Islet of Langerhans (tissue), 1 donor: ENCODE results near the gene PDYN.

Experiments
- FAIRE-seq: peaks from one replicate; lab custom pipeline; 2011; peaks lifted over from hg19 to GRCh38; lab: Jason Lieb, UNC

The PDYN gene

GRCh38 chr20:1994627-1995026, 769 bp upstream of the PDYN start:
- FAIRE-seq, result no peak

GRCh38 chr20:1992359-1993110, 1.3 kb downstream of the PDYN start:
- no peak for FAIRE-seq

- FAIRE-seq, result no peak
These were observed 6.0 kb downstream of the PDYN start for GRCh38 chr20:1987826-1988225.

GRCh38 chr20:1983301-1983700, 10.6 kb downstream of the PDYN start:
- no peak for FAIRE-seq

- no peak for FAIRE-seq
These were observed 11.2 kb downstream of the PDYN start for GRCh38 chr20:1982686-1983085.

GRCh38 chr20:1979106-1979778, 14.6 kb downstream of the PDYN start:
- no peak for FAIRE-seq

- FAIRE-seq, result no peak
These were observed 18.6 kb downstream of the PDYN start for GRCh38 chr20:1975291-1975690.

- FAIRE-seq, result no peak
These were observed 20.0 kb downstream of the PDYN start for GRCh38 chr20:1973601-1974440.

GRCh38 chr20:1971893-1972586, 21.8 kb downstream of the PDYN start:
- FAIRE-seq, result no peak

GRCh38 chr20:1968964-1969363, 24.9 kb downstream of the PDYN start:
- no peak for FAIRE-seq

- no peak for FAIRE-seq
These were observed 28.1 kb downstream of the PDYN start for GRCh38 chr20:1965520-1966351.

GRCh38 chr20:1964659-1965405, 29.0 kb downstream of the PDYN start:
- FAIRE-seq, result no peak

GRCh38 chr20:1964061-1964460, 29.8 kb downstream of the PDYN start:
- FAIRE-seq, result no peak

- no peak for FAIRE-seq
These were observed 32.5 kb downstream of the PDYN start for GRCh38 chr20:1961374-1961773.

- no peak for FAIRE-seq
These were observed 34.7 kb downstream of the PDYN start for GRCh38 chr20:1959156-1959555.

GRCh38 chr20:1958426-1958825, 35.4 kb downstream of the PDYN start:
- FAIRE-seq, result no peak

GRCh38 chr20:1955217-1955616, 38.6 kb downstream of the PDYN start:
- no peak for FAIRE-seq

GRCh38 chr20:1953621-1954020, 40.2 kb downstream of the PDYN start:
- no peak for FAIRE-seq

- FAIRE-seq, result no peak
These were observed 40.9 kb downstream of the PDYN start for GRCh38 chr20:1952737-1953530.
